ENCODE results near the gene RAC3. TPM values are rescaled to one million over a fixed set of nuclear protein-coding genes. Genes with fewer than 3 reads are reported as not detected.

Gene RAC3
- total RNA-seq, 4 donors from 2014 or later, result 1.8 to 2.5 (median 2.2) TPM

DNA sequence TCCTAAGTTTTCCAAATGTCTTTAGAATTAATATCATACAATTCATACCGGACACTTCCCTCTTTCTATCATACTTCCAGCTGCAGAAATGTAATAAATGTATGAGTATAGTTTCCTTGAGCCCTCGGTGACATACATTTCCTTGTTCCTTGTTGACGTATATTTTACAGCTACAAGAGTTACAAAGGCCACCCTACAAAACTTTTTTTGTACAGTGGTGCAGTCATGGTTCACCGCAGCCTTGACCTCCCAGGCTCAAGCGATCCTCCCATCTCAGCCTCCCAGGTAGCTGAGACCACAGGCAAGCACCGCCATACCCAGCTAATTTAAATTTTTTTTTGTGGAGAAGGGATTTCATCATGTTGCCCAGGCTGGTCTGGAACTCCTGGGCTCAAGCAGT is 41.3 kb downstream of the RAC3 start:
- H3K27me3 ChIP-seq, result no peaks in the 10 kb centered on the region
- WGBS, result 83% methylated on average over 6 of the region's 6 CpGs
- H3K4me1 ChIP-seq, result peaks cover 0 to 3% (median 0%) of the 10 kb centered on the region in 4 donors
- no peak for TF ChIP-seq POLR2AphosphoS5 (IDR thresholded peaks at IDR 0.05)
- TF ChIP-seq POLR2A (IDR thresholded peaks at IDR 0.05; ENCODE audit: low read depth), result no peak
- no peak for TF ChIP-seq EP300 (IDR thresholded peaks at IDR 0.05)
- TF ChIP-seq CTCF (IDR thresholded peaks at IDR 0.05), result no peak
- DNase-seq (ENCODE audit: extremely low spot score), result no peak
- H3K9me3 ChIP-seq, result no peaks in the 10 kb centered on the region
- intact Hi-C loops (cut with DNase I), result no loop called here
- H3K4me3 ChIP-seq, result no peak overlapping the region
- no peak overlapping the region for H3K27ac ChIP-seq (replicated peaks in 1 of 4)
- H3K36me3 ChIP-seq, result no peaks in the 10 kb centered on the region

DNA sequence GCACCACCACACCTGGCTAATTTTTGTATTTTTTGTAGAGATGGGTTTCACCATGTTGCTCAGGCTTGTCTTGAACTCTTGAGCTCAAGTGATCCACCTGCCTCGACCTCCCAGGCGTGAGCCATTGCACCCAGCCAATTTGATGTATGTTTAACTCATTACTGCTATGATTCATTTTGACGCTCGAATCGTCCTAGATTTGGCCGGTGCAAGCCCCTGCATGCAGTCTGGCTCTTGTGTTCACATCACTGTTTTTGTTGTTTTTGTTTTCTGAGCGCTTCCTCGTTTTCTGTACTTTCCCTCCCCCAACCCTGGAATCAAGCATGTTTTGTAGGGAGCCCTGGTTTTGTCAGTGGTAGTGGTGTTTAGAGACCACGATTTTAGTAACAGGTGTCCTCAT is 42.0 kb downstream of the RAC3 start:
- no peak overlapping the region for H3K4me3 ChIP-seq
- peaks cover 0 to 5% (median 2%) of the 10 kb centered on the region in 4 donors for H3K36me3 ChIP-seq
- TF ChIP-seq EP300 (IDR thresholded peaks at IDR 0.05), result no peak
- TF ChIP-seq POLR2AphosphoS5 (IDR thresholded peaks at IDR 0.05), result no peak
- TF ChIP-seq POLR2A (IDR thresholded peaks at IDR 0.05; ENCODE audit: low read depth), result no peak
- TF ChIP-seq CTCF (IDR thresholded peaks at IDR 0.05), result no peak
- no peak overlapping the region for H3K27ac ChIP-seq (replicated peaks in 1 of 4)
- DNase-seq (ENCODE audit: extremely low spot score), result no peak
- H3K4me1 ChIP-seq, result peaks cover 0 to 4% (median 0%) of the 10 kb centered on the region in 4 donors
- no peaks in the 10 kb centered on the region for H3K9me3 ChIP-seq
- WGBS, result 79% methylated on average over 9 of the region's 9 CpGs
- intact Hi-C loops (cut with DNase I), result no loop called here
- H3K27me3 ChIP-seq, result no peaks in the 10 kb centered on the region

GRCh38 chr17:82076018-82076784 is 44.7 kb downstream of the RAC3 start:
- H3K27me3 ChIP-seq, result no peaks in the 10 kb centered on the region
- H3K9me3 ChIP-seq, result no peaks in the 10 kb centered on the region
- WGBS, result 84% methylated on average over 25 of the region's 25 CpGs
- peaks cover 14 to 33% (median 27%) of the 10 kb centered on the region in 4 donors for H3K36me3 ChIP-seq
- no peak for TF ChIP-seq POLR2A (IDR thresholded peaks at IDR 0.05; ENCODE audit: low read depth)
- no peak for TF ChIP-seq POLR2AphosphoS5 (IDR thresholded peaks at IDR 0.05)
- TF ChIP-seq CTCF (IDR thresholded peaks at IDR 0.05), result no peak
- no peak for TF ChIP-seq EP300 (IDR thresholded peaks at IDR 0.05)
- H3K4me1 ChIP-seq, result peaks cover 0 to 6% (median 0%) of the 10 kb centered on the region in 4 donors
- no peak for DNase-seq (ENCODE audit: extremely low spot score)
- no peak overlapping the region for H3K27ac ChIP-seq (replicated peaks in 1 of 4)
- no peak overlapping the region for H3K4me3 ChIP-seq
- intact Hi-C loops (cut with DNase I), result no loop called here

DNA sequence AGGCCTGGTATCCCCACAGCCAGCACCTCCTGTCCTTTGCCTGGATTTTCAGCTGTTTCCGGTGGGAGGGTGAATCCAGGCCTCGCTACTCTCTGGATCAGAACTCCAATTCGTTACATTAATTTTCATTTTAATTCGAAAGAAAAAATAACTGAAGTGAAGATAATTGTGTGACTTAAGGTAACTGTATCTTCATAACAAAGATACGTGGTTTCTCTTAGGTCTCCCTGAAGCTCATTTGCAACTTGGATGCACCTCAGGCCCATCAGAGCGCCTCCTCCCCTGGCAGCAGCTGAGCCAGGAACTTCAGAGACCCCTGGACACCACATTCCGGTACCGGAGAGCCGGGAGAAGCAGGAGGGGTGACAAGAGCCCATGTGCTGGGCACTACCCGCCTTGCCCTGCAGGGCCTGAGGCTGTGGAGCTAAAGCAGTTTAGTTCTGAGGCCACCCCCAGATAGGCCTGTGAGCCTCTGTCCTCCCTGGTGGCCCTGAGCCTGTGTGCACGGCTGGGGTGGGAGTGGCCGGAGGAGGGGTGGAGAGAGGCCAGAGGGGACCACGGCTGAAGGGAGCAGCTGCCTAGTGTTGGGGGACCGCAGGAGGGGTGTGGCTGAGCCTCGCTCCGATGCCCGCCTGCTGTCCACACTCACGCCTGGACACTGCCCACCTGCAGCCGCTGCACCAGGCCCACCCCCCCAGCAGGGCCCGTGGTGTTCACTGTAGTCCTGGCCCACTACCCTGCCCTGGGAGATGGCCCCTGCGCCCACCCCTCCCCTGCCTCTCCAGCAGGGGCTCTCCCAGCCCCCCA is 45.5 kb downstream of the RAC3 start:
- intact Hi-C loops (cut with DNase I), result no loop called here
- H3K4me1 ChIP-seq, result peaks cover 0 to 6% (median 0%) of the 10 kb centered on the region in 4 donors
- H3K36me3 ChIP-seq, result peaks cover 22 to 41% (median 35%) of the 10 kb centered on the region in 4 donors
- 82% methylated on average over 9 of the region's 21 CpGs for WGBS
- no peak overlapping the region for H3K27ac ChIP-seq (replicated peaks in 1 of 4)
- H3K27me3 ChIP-seq, result no peaks in the 10 kb centered on the region
- DNase-seq (ENCODE audit: extremely low spot score), result no peak
- H3K4me3 ChIP-seq, result no peak overlapping the region
- TF ChIP-seq POLR2A (IDR thresholded peaks at IDR 0.05; ENCODE audit: low read depth) (no peak), POLR2AphosphoS5 (IDR thresholded peaks at IDR 0.05) (no peak), EP300 (IDR thresholded peaks at IDR 0.05) (no peak), CTCF (IDR thresholded peaks at IDR 0.05) (no peak)
- no peaks in the 10 kb centered on the region for H3K9me3 ChIP-seq

All from esophagus muscularis mucosa (tissue), 4 donors.